Endothelial cell of umbilical vein (primary cell): ENCODE data around the gene LRRN1.

Source experiments
- CTCF ChIP-seq, 2 donors: IDR thresholded peaks; 1 replicate in 1 of 2; 2 replicates in 1 of 2; pipeline ENCODE4 v1.5.1; 2011; ENCODE audit warnings: low read length in 2 of 2, mild to moderate bottlenecking in 2 of 2, moderate library complexity in 2 of 2, control low read depth in 1 of 2, inconsistent platforms in 1 of 2, low read depth in 1 of 2; ENCODE audit not compliant: insufficient read depth in 1 of 2; ENCODE audit errors: extremely low read depth in 1 of 2
- EZH2 ChIP-seq: IDR thresholded peaks from 2 replicates; pipeline ENCODE4 v1.6.1; 2012; ENCODE audit warnings: borderline replicate concordance, low read depth, mild to moderate bottlenecking, moderate library complexity, low read length, inconsistent platforms; ENCODE audit not compliant: severe bottlenecking
- FOS ChIP-seq: IDR thresholded peaks from 2 replicates; pipeline ENCODE4 v1.6.1; 2011; ENCODE audit warnings: mild to moderate bottlenecking, low read length, moderate library complexity, borderline replicate concordance; ENCODE audit not compliant: insufficient read depth
- GATA2 ChIP-seq: IDR thresholded peaks from 2 replicates; pipeline ENCODE4 v1.7.0; 2011; ENCODE audit warnings: low read depth, mild to moderate bottlenecking, moderate library complexity, mixed read lengths, low read length; ENCODE audit not compliant: insufficient read length, insufficient read depth
- JUN ChIP-seq: IDR thresholded peaks from 2 replicates; pipeline ENCODE4 v1.6.1; 2011; ENCODE audit warnings: borderline replicate concordance, low read depth; ENCODE audit not compliant: insufficient read length, insufficient read depth
- MYC ChIP-seq: IDR thresholded peaks from one replicate; pipeline ENCODE4 v1.6.1; 2011; ENCODE audit warnings: mild to moderate bottlenecking, low read depth, low read length
- POLR2A ChIP-seq: IDR thresholded peaks from 2 replicates; pipeline ENCODE4 v1.6.1; 2012; ENCODE audit warnings: low read depth, mild to moderate bottlenecking, control low read depth, low read length
- POLR2AphosphoS5 ChIP-seq: IDR thresholded peaks from 2 replicates; pipeline ENCODE4 v1.6.1; 2012; ENCODE audit warnings: low read depth, mild to moderate bottlenecking, control low read depth, low read length, moderate library complexity; ENCODE audit not compliant: insufficient read depth
- TF ChIP-seq, protein P1 (sequence below): IDR thresholded peaks from 2 replicates; pipeline ENCODE4 v1.6.1; 2011; ENCODE audit not compliant: insufficient read depth, insufficient read length

GRCh38 chr3:3776607-3777006 is 22.6 kb upstream of the LRRN1 start:
- no peak for TF ChIP-seq POLR2A
- TF ChIP-seq CTCF (IDR thresholded peaks at IDR 0.05; ENCODE audit: extremely low read depth in 1 of 2, insufficient read depth in 1 of 2, low read depth in 1 of 2, low read length in 2 of 2) = no peak
- no peak for TF ChIP-seq EZH2
- TF ChIP-seq POLR2AphosphoS5 = no peak
- TF ChIP-seq, protein P1, sequence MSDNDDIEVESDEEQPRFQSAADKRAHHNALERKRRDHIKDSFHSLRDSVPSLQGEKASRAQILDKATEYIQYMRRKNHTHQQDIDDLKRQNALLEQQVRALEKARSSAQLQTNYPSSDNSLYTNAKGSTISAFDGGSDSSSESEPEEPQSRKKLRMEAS = no peak
- no peak for TF ChIP-seq MYC
- no peak for TF ChIP-seq FOS
- no peak for TF ChIP-seq JUN
- no peak for TF ChIP-seq GATA2
